DND-41 (cell line): Measurements from ENCODE around the gene POLG2.

Experiments used
- CTCF ChIP-seq: IDR thresholded peaks from 2 replicates; pipeline ENCODE4 v1.5.1; 2012; ENCODE audit warnings: borderline replicate concordance, low read length, moderate library complexity, mild to moderate bottlenecking; ENCODE audit not compliant: poor library complexity, severe bottlenecking; ENCODE audit errors: extremely low read depth
- EZH2 ChIP-seq: IDR thresholded peaks from 3 replicates; pipeline ENCODE4 v1.6.1; 2012; ENCODE audit warnings: borderline replicate concordance, low read depth, mild to moderate bottlenecking, moderate library complexity, low read length, inconsistent platforms; ENCODE audit not compliant: severe bottlenecking

- TF ChIP-seq CTCF, result peak; percentile 84
- TF ChIP-seq EZH2, result no peak
Measured at GRCh38 chr17:64507413-64507782, 10.5 kb upstream of the POLG2 start.
